IMR-90 (cell line): ENCODE data around the gene MFSD2B. TPM values are rescaled to one million over a fixed set of nuclear protein-coding genes. Genes with fewer than 3 reads are reported as not detected.

Experiments
- ATAC-seq: fragments of 200-7000 bp; cut with Tn5 transposase; 2 replicates; pipeline ENCODE4 v1.9.1; 2020; ENCODE audit warnings: low read depth, mild to moderate bottlenecking, moderate library complexity
- BruUV-seq: library from RNA; stranded (reverse); fragments of 400-500 nt; replicated peaks from 2 replicates; lab custom pipeline; 2021; lab: Mats Ljungman, UMichigan
- CTCF ChIA-PET: fragments of 300-600 bp; formaldehyde crosslinking; extraction: SDS; loops from one replicate; lab custom pipeline; 2021; ENCODE audit warnings: antibody characterized with exemption; lab: Yijun Ruan, JAX
- POLR2A ChIA-PET: fragments of 300-600 bp; sonication (Branson Sonifier 250); formaldehyde crosslinking; loops from one replicate; lab custom pipeline; 2022; ENCODE audit warnings: antibody characterized with exemption; ENCODE audit not compliant: unreplicated experiment; lab: Charles Lee
- DNase-seq: peaks from one replicate; pipeline ENCODE4 v3.0.0; 2013
- H2AFZ ChIP-seq: replicated peaks from 2 replicates; pipeline ENCODE3; 2013; ENCODE audit warnings: low read length, mild to moderate bottlenecking; ENCODE audit not compliant: poor library complexity
- H2AK5ac ChIP-seq: 2 replicates; pipeline ENCODE4 v1.6.1; 2013; ENCODE audit warnings: low read depth, low read length, inconsistent platforms
- H2AK9ac ChIP-seq: replicated peaks from 2 replicates; pipeline ENCODE3; 2013; ENCODE audit warnings: mild to moderate bottlenecking, low read depth, low read length, moderate library complexity; ENCODE audit not compliant: poor library complexity
- H2BK120ac ChIP-seq: 2 replicates; pipeline ENCODE4 v1.6.1; 2013; ENCODE audit warnings: low read depth, low read length, inconsistent platforms
- H2BK15ac ChIP-seq: 3 replicates; pipeline ENCODE4 v1.6.1; 2013; ENCODE audit warnings: low read depth, low read length, inconsistent platforms
- H2BK20ac ChIP-seq: 2 replicates; pipeline ENCODE4 v1.6.1; 2013; ENCODE audit warnings: low read depth, mild to moderate bottlenecking, inconsistent platforms, low read length, moderate library complexity
- H2BK5ac ChIP-seq: 2 replicates; pipeline ENCODE4 v1.6.1; 2013; ENCODE audit warnings: mild to moderate bottlenecking, low read depth, low read length, inconsistent platforms; ENCODE audit not compliant: poor library complexity, severe bottlenecking
- H3K14ac ChIP-seq: replicated peaks from 2 replicates; pipeline ENCODE4 v1.6.1; 2013; ENCODE audit warnings: low read depth, low read length, inconsistent platforms
- H3K18ac ChIP-seq: 2 replicates; pipeline ENCODE4 v1.6.1; 2013; ENCODE audit warnings: low read depth, low read length, control low read depth
- H3K23ac ChIP-seq: 2 replicates; pipeline ENCODE4 v1.6.1; 2013; ENCODE audit warnings: low read depth, low read length, inconsistent platforms
- H3K27ac ChIP-seq: 2 replicates; pipeline ENCODE4 v1.5.1; 2013; ENCODE audit warnings: mild to moderate bottlenecking, control low read depth, low read length; ENCODE audit not compliant: insufficient read depth
- H3K27me3 ChIP-seq: 2 replicates; pipeline ENCODE4 v1.6.1; 2013; ENCODE audit warnings: low read length; ENCODE audit not compliant: control insufficient read depth, insufficient read depth
- H3K36me3 ChIP-seq: 2 replicates; pipeline ENCODE4 v1.6.1; 2013; ENCODE audit warnings: low read length, mixed read lengths; ENCODE audit not compliant: control insufficient read depth, insufficient read depth
- H3K4ac ChIP-seq: 2 replicates; pipeline ENCODE4 v1.6.1; 2013; ENCODE audit warnings: low read depth, low read length, inconsistent platforms
- H3K4me1 ChIP-seq: 2 replicates; pipeline ENCODE4 v1.6.1; 2013; ENCODE audit warnings: low read length, mixed read lengths; ENCODE audit not compliant: control insufficient read depth, insufficient read depth
- H3K4me2 ChIP-seq: 2 replicates; pipeline ENCODE4 v1.6.1; 2013; ENCODE audit warnings: low read depth, mild to moderate bottlenecking, control low read depth, low read length, moderate library complexity
- H3K4me3 ChIP-seq: 2 replicates; pipeline ENCODE4 v1.5.1; 2013; ENCODE audit warnings: low read depth, mild to moderate bottlenecking, control low read depth, low read length, moderate library complexity; ENCODE audit not compliant: insufficient read depth
- H3K56ac ChIP-seq: 2 replicates; pipeline ENCODE4 v1.6.1; 2013; ENCODE audit warnings: low read length, inconsistent platforms; ENCODE audit not compliant: insufficient read depth; ENCODE audit errors: extremely low read depth
- H3K79me1 ChIP-seq, 2 experiments: 2 replicates each; pipeline ENCODE4 v1.6.1; 2013; ENCODE audit warnings: low read length in 2 of 2, inconsistent platforms in 1 of 2, low read depth in 1 of 2
- H3K9ac ChIP-seq: 2 replicates; pipeline ENCODE4 v1.6.1; 2013; ENCODE audit warnings: low read depth, low read length, control low read depth
- H3K9me1 ChIP-seq: 2 replicates; pipeline ENCODE4 v1.6.1; 2013; ENCODE audit warnings: low read length, inconsistent platforms; ENCODE audit not compliant: insufficient read depth
- H3K9me3 ChIP-seq: 2 replicates; pipeline ENCODE4 v1.6.1; 2013; ENCODE audit warnings: low read length; ENCODE audit not compliant: control insufficient read depth, insufficient read depth
- H4K20me1 ChIP-seq: 2 replicates; pipeline ENCODE4 v1.6.1; 2013; ENCODE audit warnings: low read length, inconsistent platforms; ENCODE audit not compliant: insufficient read depth
- H4K5ac ChIP-seq: 2 replicates; pipeline ENCODE4 v1.6.1; 2013; ENCODE audit warnings: mild to moderate bottlenecking, low read depth, low read length, control low read depth
- H4K8ac ChIP-seq, 2 experiments: 2 replicates each; pipeline ENCODE4 v1.6.1; 2013; ENCODE audit warnings: low read depth in 2 of 2, low read length in 2 of 2, control low read depth in 1 of 2, inconsistent platforms in 1 of 2
- H4K91ac ChIP-seq: 2 replicates; pipeline ENCODE4 v1.6.1; 2013; ENCODE audit warnings: low read depth, low read length, inconsistent platforms; ENCODE audit not compliant: insufficient read depth
- BHLHE40 ChIP-seq: fragments of 150-350 bp; IDR thresholded peaks from 2 replicates; pipeline ENCODE4 v1.6.1; 2016; ENCODE audit warnings: mild to moderate bottlenecking, low read depth, low read length
- CHD1 ChIP-seq: IDR thresholded peaks from 2 replicates; pipeline ENCODE4 v1.6.1; 2012; ENCODE audit warnings: low read depth, low read length, improper control_type of control experiment
- MAFK ChIP-seq: IDR thresholded peaks from 2 replicates; pipeline ENCODE4 v1.6.1; 2012; ENCODE audit warnings: low read depth, low read length, improper control_type of control experiment
- MAZ ChIP-seq: IDR thresholded peaks from 2 replicates; pipeline ENCODE4 v1.6.1; 2012; ENCODE audit warnings: low read depth, mild to moderate bottlenecking, low read length, improper control_type of control experiment, moderate library complexity, borderline replicate concordance
- NFE2L2 ChIP-seq: fragments of 150-350 bp; IDR thresholded peaks from 2 replicates; pipeline ENCODE4 v1.6.1; 2016; ENCODE audit warnings: low read depth, mild to moderate bottlenecking, low read length
- POLR2A ChIP-seq: IDR thresholded peaks from 2 replicates; pipeline ENCODE4 v1.6.1; 2012; ENCODE audit warnings: mild to moderate bottlenecking, low read depth, low read length
- RAD21 ChIP-seq: IDR thresholded peaks from 2 replicates; pipeline ENCODE4 v1.6.1; 2012; ENCODE audit warnings: low read length, improper control_type of control experiment
- RCOR1 ChIP-seq: IDR thresholded peaks from 2 replicates; pipeline ENCODE4 v1.6.1; 2012; ENCODE audit warnings: mild to moderate bottlenecking, low read length, improper control_type of control experiment; ENCODE audit not compliant: insufficient replicate concordance
- SMC3 ChIP-seq: fragments of 150-350 bp; IDR thresholded peaks from 2 replicates; pipeline ENCODE4 v1.6.1; 2016; ENCODE audit warnings: low read depth, mild to moderate bottlenecking, antibody characterized with exemption, low read length, moderate library complexity
- WGBS, 2 experiments: methylation state at CpG; one replicate each; pipeline versions ENCODE4 v1.1.5 to v1.1.7; 2013; ENCODE audit warnings: missing lambda C conversion rate in 2 of 2; ENCODE audit not compliant: insufficient read length in 1 of 2; ENCODE audit errors: extremely low coverage in 2 of 2; 5-methylcytosine and 5-hydroxymethylcytosine counted together
- dilution Hi-C: fragments of 300-500 bp; cut with HindIII; formaldehyde crosslinking; loops from one replicate; pipeline ENCODE4 v1.14.3; 2018; ENCODE audit warnings: low sequenced_read_pairs; ENCODE audit not compliant: unreplicated experiment
- in situ Hi-C: fragments of 300-500 bp; cut with MboI; formaldehyde crosslinking; loops from 3 replicates; pipeline ENCODE4 v1.14.3; 2019; ENCODE audit warnings: low sequenced_read_pairs, inconsistent platforms, mixed read lengths
- intact Hi-C: fragments of 100-400 bp; cut with micrococcal nuclease; formaldehyde crosslinking; loops from 2 replicates; pipeline ENCODE4 v1.10.0; 2022
- polyA plus RNA-seq, 3 experiments: library from polyadenylated mRNA; depleted of rRNA; stranded (reverse); fragments of >200 nt; gene quantifications; 2 replicates each; pipeline ENCODE4 v1.2.3, GENCODE V29; 2012; ENCODE audit warnings: low replicate concordance in 1 of 3
- total RNA-seq: library from RNA; depleted of rRNA; stranded (reverse); fragments of >200 nt; gene quantifications from 2 replicates; pipeline ENCODE4 v1.2.3, GENCODE V29; 2012
- TF ChIP-seq, protein P1 (sequence below): fragments of 150-350 bp; IDR thresholded peaks from 2 replicates; pipeline ENCODE4 v1.6.1; 2017; ENCODE audit warnings: mild to moderate bottlenecking, antibody characterized with exemption, low read length, low read depth
- TF ChIP-seq, protein P2 (sequence below): conservative IDR thresholded peaks from 2 replicates; pipeline ENCODE4 v1.5.1; 2012; ENCODE audit warnings: mild to moderate bottlenecking, low read depth, low read length, improper control_type of control experiment

Gene MFSD2B
- total and polyA plus RNA-seq, 2 of the 4 experiments (the other 2 are of a cell fraction), result 0.05 TPM; not detected in 1

DNA sequence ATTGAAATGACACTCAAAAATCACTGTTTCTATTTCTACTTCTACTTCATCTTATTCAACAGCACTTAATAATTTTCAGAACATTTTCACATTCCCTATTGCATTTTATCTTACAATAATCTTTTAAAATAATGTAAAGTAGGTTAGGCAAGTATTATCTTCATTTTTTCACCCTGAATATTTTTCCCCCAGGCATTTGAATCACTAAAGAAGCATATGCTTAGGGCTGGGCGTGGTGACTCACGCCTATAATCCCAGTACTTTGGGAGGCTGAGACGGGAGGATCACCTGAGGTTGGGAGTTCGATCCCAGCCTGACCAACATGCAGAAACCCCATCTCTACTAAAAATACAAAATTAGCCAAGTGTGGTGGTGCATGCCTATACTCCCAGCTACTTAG is 30.6 kb downstream of the MFSD2B start:
- DNase-seq, result no peak
- intact Hi-C loops (loop anchor here (10.0 kb wide), 1 partner anchor 96 kb away; the partner anchor contains the start of gene UBXN2A), in situ Hi-C loops (no loop called here), dilution Hi-C loops (no loop called here)
- no peak overlapping the region for H2BK5ac ChIP-seq
- H3K4me2 ChIP-seq, result no peak overlapping the region
- H3K23ac ChIP-seq, result no peak overlapping the region
- BruUV-seq, result no TSS peak
- H4K5ac ChIP-seq, result no peak overlapping the region
- no peak overlapping the region for H3K4me3 ChIP-seq
- ATAC-seq, result no peak
- no peak overlapping the region for H2AK9ac ChIP-seq
- WGBS, 2 experiments, result no CpG with 5 or more reads among the region's 4 CpGs
- no peak overlapping the region for H2BK20ac ChIP-seq
- ChIA-PET POLR2A (no interaction called here), CTCF (no interaction called here)
- no peaks in the 10 kb centered on the region for H3K4me1 ChIP-seq
- H3K9ac ChIP-seq, result no peak overlapping the region
- H3K14ac ChIP-seq, result no peak overlapping the region
- H3K27ac ChIP-seq, result no peak overlapping the region
- peaks cover 11% of the 10 kb centered on the region for H3K36me3 ChIP-seq
- no peak overlapping the region for H2BK120ac ChIP-seq
- H4K91ac ChIP-seq, result no peak overlapping the region
- no peaks in the 10 kb centered on the region for H4K20me1 ChIP-seq
- peaks cover 10 to 28% of the 10 kb centered on the region in 2 experiments; a peak in 3 of 4 replicates for H3K79me1 ChIP-seq
- H2AFZ ChIP-seq, result no peak overlapping the region
- H3K9me3 ChIP-seq, result no peaks in the 10 kb centered on the region
- no peak overlapping the region for H2AK5ac ChIP-seq
- no peak overlapping the region for H2BK15ac ChIP-seq
- peaks cover 5% of the 10 kb centered on the region; the same call in 1 of the 2 replicates for H3K9me1 ChIP-seq
- TF ChIP-seq RCOR1 (no peak), POLR2A (no peak), SMC3 (no peak), CHD1 (no peak), BHLHE40 (no peak), MAZ (no peak), NFE2L2 (no peak), RAD21 (no peak), MAFK (no peak)
- TF ChIP-seq, protein P1, sequence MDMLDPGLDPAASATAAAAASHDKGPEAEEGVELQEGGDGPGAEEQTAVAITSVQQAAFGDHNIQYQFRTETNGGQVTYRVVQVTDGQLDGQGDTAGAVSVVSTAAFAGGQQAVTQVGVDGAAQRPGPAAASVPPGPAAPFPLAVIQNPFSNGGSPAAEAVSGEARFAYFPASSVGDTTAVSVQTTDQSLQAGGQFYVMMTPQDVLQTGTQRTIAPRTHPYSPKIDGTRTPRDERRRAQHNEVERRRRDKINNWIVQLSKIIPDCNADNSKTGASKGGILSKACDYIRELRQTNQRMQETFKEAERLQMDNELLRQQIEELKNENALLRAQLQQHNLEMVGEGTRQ, result no peak
- TF ChIP-seq, protein P2, sequence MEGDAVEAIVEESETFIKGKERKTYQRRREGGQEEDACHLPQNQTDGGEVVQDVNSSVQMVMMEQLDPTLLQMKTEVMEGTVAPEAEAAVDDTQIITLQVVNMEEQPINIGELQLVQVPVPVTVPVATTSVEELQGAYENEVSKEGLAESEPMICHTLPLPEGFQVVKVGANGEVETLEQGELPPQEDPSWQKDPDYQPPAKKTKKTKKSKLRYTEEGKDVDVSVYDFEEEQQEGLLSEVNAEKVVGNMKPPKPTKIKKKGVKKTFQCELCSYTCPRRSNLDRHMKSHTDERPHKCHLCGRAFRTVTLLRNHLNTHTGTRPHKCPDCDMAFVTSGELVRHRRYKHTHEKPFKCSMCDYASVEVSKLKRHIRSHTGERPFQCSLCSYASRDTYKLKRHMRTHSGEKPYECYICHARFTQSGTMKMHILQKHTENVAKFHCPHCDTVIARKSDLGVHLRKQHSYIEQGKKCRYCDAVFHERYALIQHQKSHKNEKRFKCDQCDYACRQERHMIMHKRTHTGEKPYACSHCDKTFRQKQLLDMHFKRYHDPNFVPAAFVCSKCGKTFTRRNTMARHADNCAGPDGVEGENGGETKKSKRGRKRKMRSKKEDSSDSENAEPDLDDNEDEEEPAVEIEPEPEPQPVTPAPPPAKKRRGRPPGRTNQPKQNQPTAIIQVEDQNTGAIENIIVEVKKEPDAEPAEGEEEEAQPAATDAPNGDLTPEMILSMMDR, result no peak
- no peak overlapping the region for H3K4ac ChIP-seq
- no peak overlapping the region for H3K18ac ChIP-seq
- no peaks in the 10 kb centered on the region for H3K27me3 ChIP-seq
- no peak overlapping the region for H4K8ac ChIP-seq
- no peak overlapping the region for H3K56ac ChIP-seq
